Measurements from ENCODE around the gene TMEM240.
"Not testable (repeated sequence)": the region's sequence is repeated elsewhere in the genome, so short reads cannot be mapped to it uniquely, and the experiment has no call there.

Gene TMEM240

GRCh38 chr1:1524750-1525383, 15.6 kb downstream of the TMEM240 start:
- DNase-seq, result not testable (repeated sequence)

- DNase-seq, result peak in 1 of 51 donors; percentile 26
These were observed 16.8 kb downstream of the TMEM240 start for GRCh38 chr1:1523651-1524050.

- DNase-seq, result not testable (repeated sequence)
These were observed 17.2 kb downstream of the TMEM240 start for GRCh38 chr1:1523226-1523625.

- DNase-seq, result not testable (repeated sequence)
These were observed 17.9 kb downstream of the TMEM240 start for GRCh38 chr1:1522536-1522935.

GRCh38 chr1:1521331-1521730, 19.1 kb downstream of the TMEM240 start:
- DNase-seq, result no peak

- DNase-seq, result not testable (repeated sequence)
These were observed 20.5 kb downstream of the TMEM240 start for GRCh38 chr1:1519805-1520505.

GRCh38 chr1:1518621-1519007, 21.8 kb downstream of the TMEM240 start:
- not testable (repeated sequence) for DNase-seq

GRCh38 chr1:1517973-1518620, 22.3 kb downstream of the TMEM240 start:
- DNase-seq, result no peak

- not testable (repeated sequence) for DNase-seq
These were observed 23.5 kb downstream of the TMEM240 start for GRCh38 chr1:1516923-1517322.

- DNase-seq, result not testable (repeated sequence)
These were observed 26.0 kb downstream of the TMEM240 start for GRCh38 chr1:1514376-1514775.

GRCh38 chr1:1513675-1514074, 26.7 kb downstream of the TMEM240 start:
- not testable (repeated sequence) for DNase-seq

- DNase-seq, result not testable (repeated sequence)
These were observed 28.0 kb downstream of the TMEM240 start for GRCh38 chr1:1512425-1512824.

- DNase-seq, result peak; percentile 64 to 99 (median 96)
These were observed 28.7 kb downstream of the TMEM240 start, which contains the start of gene ATAD3A for GRCh38 chr1:1511533-1512285. ATAD3A (plus strand) TSS chr1:1512162; CDS start chr1:1512269, 107 bp downstream.

- DNase-seq, result no peak
These were observed 29.4 kb downstream of the TMEM240 start for GRCh38 chr1:1510912-1511532.

GRCh38 chr1:1509465-1509850, 31.0 kb downstream of the TMEM240 start:
- not testable (repeated sequence) for DNase-seq

- not testable (repeated sequence) for DNase-seq
These were observed 31.5 kb downstream of the TMEM240 start for GRCh38 chr1:1508775-1509464.

- no peak for DNase-seq
These were observed 33.1 kb downstream of the TMEM240 start for GRCh38 chr1:1507305-1507704.

- peak in 1 of 51 donors; percentile 19 for DNase-seq
These were observed 34.6 kb downstream of the TMEM240 start for GRCh38 chr1:1505801-1506200.

GRCh38 chr1:1505366-1505798, 35.0 kb downstream of the TMEM240 start:
- peak in 26 of 51 donors; percentile 0 to 61 (median 24) for DNase-seq

GRCh38 chr1:1504777-1505365, 35.6 kb downstream of the TMEM240 start:
- DNase-seq, result peak in 37 of 51 donors; percentile 1 to 65 (median 35)
